OCI-LY3 (cell line): ENCODE measurements around the gene MDM1.

Experiments
- H2AFZ ChIP-seq: fragments of 200-600, 300-600 bp; shearing (Covaris generic); 2 replicates; pipeline ENCODE4 v1.6.0; 2014; ENCODE audit warnings: antibody characterized with exemption, low read depth, low read length
- H3K27ac ChIP-seq: fragments of 200-600, 300-600 bp; sonication (generic); 2 replicates; pipeline ENCODE4 v1.5.1; 2014; ENCODE audit warnings: mild to moderate bottlenecking, low read length, moderate library complexity, mixed read lengths
- H3K27me3 ChIP-seq: fragments of 200-600, 300-600 bp; sonication (generic); 2 replicates; pipeline ENCODE4 v1.6.1; 2014; ENCODE audit warnings: low read depth, low read length, mixed read lengths
- H3K36me3 ChIP-seq: fragments of 200-600, 300-600 bp; sonication (generic); replicated peaks from 2 replicates; pipeline ENCODE3; 2014; ENCODE audit warnings: low read depth, low read length, mixed read lengths
- H3K4me1 ChIP-seq: fragments of 300-600, 200-600 bp; sonication (generic); 2 replicates; pipeline ENCODE4 v1.6.1; 2014; ENCODE audit warnings: low read length, mixed read lengths
- H3K4me2 ChIP-seq: fragments of 200-600, 300-600 bp; sonication (generic); 2 replicates; pipeline ENCODE4 v1.6.1; 2014; ENCODE audit warnings: low read length, mixed read lengths
- H3K4me3 ChIP-seq: fragments of 300-600, 200-600 bp; sonication (generic); 2 replicates; pipeline ENCODE4 v1.5.1; 2014; ENCODE audit warnings: antibody characterized with exemption, mild to moderate bottlenecking, low read length, moderate library complexity
- H3K79me2 ChIP-seq: fragments of 300-600, 200-600 bp; shearing (Covaris generic); 2 replicates; pipeline ENCODE4 v1.6.1; 2014; ENCODE audit warnings: mild to moderate bottlenecking, low read length, mixed read lengths
- H3K9ac ChIP-seq: fragments of 300-600, 200-600 bp; shearing (Covaris generic); 2 replicates; pipeline ENCODE4 v1.6.0; 2014; ENCODE audit warnings: mild to moderate bottlenecking, low read length, moderate library complexity
- H3K9me3 ChIP-seq: fragments of 200-600, 300-600 bp; shearing (Covaris generic); 2 replicates; pipeline ENCODE4 v1.6.1; 2014; ENCODE audit warnings: low read length, mixed read lengths; ENCODE audit not compliant: insufficient read depth
- H4K20me1 ChIP-seq: fragments of 200-600, 300-600 bp; sonication (generic); 2 replicates; pipeline ENCODE4 v1.6.1; 2016; ENCODE audit warnings: low read length, mixed read lengths; ENCODE audit not compliant: insufficient read depth
- EZH2phosphoT487 ChIP-seq: fragments of 200-600 bp; shearing (Covaris generic); IDR thresholded peaks from 2 replicates; pipeline ENCODE4 v1.6.1; 2018; ENCODE audit warnings: antibody characterized with exemption, mixed run types, low read depth
- TF ChIP-seq, protein P1 (sequence below): fragments of 200-600, 300-600 bp; sonication (generic); IDR thresholded peaks from 2 replicates; pipeline ENCODE4 v1.5.1; 2014; ENCODE audit warnings: antibody characterized with exemption, low read length, low read depth

Gene MDM1

DNA sequence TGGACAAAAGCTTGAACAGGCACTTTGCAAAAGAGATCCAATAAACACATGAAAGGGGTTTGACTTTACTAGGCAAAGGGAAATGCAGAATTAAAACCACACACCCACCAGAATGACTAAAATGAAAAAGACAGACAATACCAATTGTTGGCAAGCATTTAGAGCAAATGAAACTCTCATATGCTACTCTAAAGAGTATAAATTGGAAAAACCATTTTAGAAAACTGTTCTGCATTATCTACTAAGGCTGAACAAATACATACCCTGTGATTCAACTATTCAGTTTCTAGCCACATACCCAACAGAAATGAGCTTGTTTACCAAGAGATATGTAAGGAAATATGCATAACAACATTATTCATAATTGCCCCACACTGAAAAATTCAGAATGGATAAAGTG lies 70.3 kb downstream of the MDM1 start:
- H3K9me3 ChIP-seq: no peaks in the 10 kb centered on the region
- H3K27me3 ChIP-seq: no peaks in the 10 kb centered on the region
- H3K9ac ChIP-seq: no peak overlapping the region
- H3K27ac ChIP-seq: no peak overlapping the region
- H3K4me1 ChIP-seq: peaks cover under 1% of the 10 kb centered on the region; the same call in 1 of the 2 replicates
- H3K79me2 ChIP-seq: no peaks in the 10 kb centered on the region
- H3K4me3 ChIP-seq: no peak overlapping the region
- no peak overlapping the region for H3K4me2 ChIP-seq
- no peak overlapping the region for H2AFZ ChIP-seq
- TF ChIP-seq, protein P1, sequence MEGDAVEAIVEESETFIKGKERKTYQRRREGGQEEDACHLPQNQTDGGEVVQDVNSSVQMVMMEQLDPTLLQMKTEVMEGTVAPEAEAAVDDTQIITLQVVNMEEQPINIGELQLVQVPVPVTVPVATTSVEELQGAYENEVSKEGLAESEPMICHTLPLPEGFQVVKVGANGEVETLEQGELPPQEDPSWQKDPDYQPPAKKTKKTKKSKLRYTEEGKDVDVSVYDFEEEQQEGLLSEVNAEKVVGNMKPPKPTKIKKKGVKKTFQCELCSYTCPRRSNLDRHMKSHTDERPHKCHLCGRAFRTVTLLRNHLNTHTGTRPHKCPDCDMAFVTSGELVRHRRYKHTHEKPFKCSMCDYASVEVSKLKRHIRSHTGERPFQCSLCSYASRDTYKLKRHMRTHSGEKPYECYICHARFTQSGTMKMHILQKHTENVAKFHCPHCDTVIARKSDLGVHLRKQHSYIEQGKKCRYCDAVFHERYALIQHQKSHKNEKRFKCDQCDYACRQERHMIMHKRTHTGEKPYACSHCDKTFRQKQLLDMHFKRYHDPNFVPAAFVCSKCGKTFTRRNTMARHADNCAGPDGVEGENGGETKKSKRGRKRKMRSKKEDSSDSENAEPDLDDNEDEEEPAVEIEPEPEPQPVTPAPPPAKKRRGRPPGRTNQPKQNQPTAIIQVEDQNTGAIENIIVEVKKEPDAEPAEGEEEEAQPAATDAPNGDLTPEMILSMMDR: no peak
- no peak for TF ChIP-seq EZH2phosphoT487
- no peaks in the 10 kb centered on the region for H3K36me3 ChIP-seq
- H4K20me1 ChIP-seq: no peaks in the 10 kb centered on the region

DNA sequence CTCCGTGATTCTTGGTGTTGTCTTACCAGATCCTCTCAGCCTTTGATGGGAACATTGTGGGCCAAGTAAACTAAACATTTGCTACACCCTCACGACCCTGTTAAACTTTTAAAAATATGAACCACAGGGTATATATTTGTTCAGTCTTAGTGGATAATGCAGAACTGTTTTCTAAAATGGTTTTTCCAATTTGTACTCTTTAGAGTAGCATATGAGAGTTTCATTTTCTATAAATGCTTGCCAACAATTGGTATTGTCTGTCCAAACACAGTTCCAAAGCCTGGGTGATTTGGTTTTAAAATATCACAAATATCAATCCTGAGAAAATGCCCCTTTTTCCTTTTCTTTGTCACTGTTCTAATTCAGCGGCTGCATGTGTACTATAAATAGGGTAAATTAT lies 72.0 kb downstream of the MDM1 start:
- Histone ChIP-seq H3K79me2 (no peaks in the 10 kb centered on the region), H3K4me3 (no peak overlapping the region), H2AFZ (no peak overlapping the region), H3K4me1 (peaks cover 11% of the 10 kb centered on the region), H3K27me3 (no peaks in the 10 kb centered on the region), H3K9ac (no peak overlapping the region), H3K9me3 (no peaks in the 10 kb centered on the region), H3K4me2 (no peak overlapping the region), H4K20me1 (no peaks in the 10 kb centered on the region), H3K27ac (no peak overlapping the region), H3K36me3 (no peaks in the 10 kb centered on the region)
- no peak for TF ChIP-seq EZH2phosphoT487
- TF ChIP-seq, protein P1: no peak

DNA sequence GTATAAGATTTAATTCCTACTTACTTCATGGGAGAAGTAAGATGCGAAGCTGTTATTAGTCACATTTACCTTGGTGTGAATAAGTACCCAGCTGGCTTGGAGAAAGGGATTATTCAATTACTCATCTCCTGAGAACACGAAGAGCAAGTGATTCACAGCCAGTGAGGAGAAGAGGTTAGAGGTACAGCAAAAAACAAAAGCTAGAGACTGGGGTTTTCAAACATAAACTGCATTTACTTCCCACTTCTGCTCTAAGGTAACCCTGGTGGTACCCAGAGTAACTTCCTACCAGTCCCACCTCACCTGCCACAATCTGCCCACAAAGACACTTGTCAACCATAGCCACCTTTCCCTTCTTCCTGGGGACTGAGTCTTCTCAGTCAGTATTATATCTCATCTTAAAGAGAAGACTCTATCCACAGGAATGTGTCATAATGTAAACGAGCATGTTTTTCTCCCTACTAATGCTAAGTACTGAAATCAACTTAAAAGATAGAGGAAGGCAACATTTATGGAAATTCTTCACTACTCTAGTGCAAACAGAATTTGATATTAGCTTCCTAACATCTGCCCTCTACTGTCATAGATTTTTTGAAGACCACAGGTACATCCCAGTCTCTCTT lies 72.7 kb downstream of the MDM1 start:
- Histone ChIP-seq H3K36me3 (no peaks in the 10 kb centered on the region), H3K9ac (no peak overlapping the region), H2AFZ (no peak overlapping the region), H3K4me2 (no peak overlapping the region), H3K79me2 (no peaks in the 10 kb centered on the region), H3K9me3 (no peaks in the 10 kb centered on the region), H3K4me1 (peaks cover 11% of the 10 kb centered on the region), H3K27ac (no peak overlapping the region), H4K20me1 (no peaks in the 10 kb centered on the region), H3K27me3 (no peaks in the 10 kb centered on the region), H3K4me3 (no peak overlapping the region)
- no peak for TF ChIP-seq EZH2phosphoT487
- TF ChIP-seq, protein P1: no peak

DNA sequence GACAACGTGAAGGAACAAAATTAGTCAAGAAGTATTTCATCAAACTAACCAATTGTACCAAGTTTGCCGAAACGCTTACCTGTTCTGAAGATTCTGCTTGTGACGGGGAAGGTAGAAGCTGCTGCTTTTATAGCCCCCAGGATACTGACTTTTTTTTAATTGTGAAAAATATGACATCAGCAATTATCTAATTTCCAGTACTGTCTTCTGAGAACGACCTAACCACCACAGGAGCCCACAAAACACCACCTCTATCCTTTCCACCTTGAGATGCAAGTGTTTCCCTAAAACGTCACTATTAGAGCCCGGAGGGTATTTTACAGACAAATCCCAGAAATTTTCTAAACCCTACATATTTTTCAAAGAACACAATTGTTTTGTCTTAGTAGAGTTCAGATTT lies 78.7 kb downstream of the MDM1 start, which contains the start of gene IL22:
Gene IL22 (minus strand): TSS at position 101 of the 400 bp plus-strand sequence. CDS start 156 bp downstream, outside the sequence.
- H3K27me3 ChIP-seq: peaks cover 4% of the 10 kb centered on the region; the same call in 1 of the 2 replicates

More for the DNA sequence above, 78.7 kb downstream of the MDM1 start, which contains the start of gene IL22:
- Histone ChIP-seq H2AFZ (no peak within 1 kb of the TSS), H4K20me1 (no peaks in the 10 kb centered on the region), H3K36me3 (no peaks in the 10 kb centered on the region), H3K4me1 (peaks cover 11% of the 10 kb centered on the region), H3K9ac (no peak within 1 kb of the TSS), H3K79me2 (no peaks in the 10 kb centered on the region), H3K4me2 (no peak within 1 kb of the TSS), H3K27ac (no peak within 1 kb of the TSS), H3K9me3 (no peaks in the 10 kb centered on the region), H3K4me3 (no peak within 1 kb of the TSS)
- TF ChIP-seq, protein P1: no peak
- TF ChIP-seq EZH2phosphoT487: no peak
